GM23248 (cell line): ENCODE measurements around the gene GBGT1. TPM values are rescaled to one million over a fixed set of nuclear protein-coding genes. Genes with fewer than 3 reads are reported as not detected.

Experiments used
- DNase-seq: peaks from one replicate; pipeline ENCODE4 v3.0.0-alpha.2; 2015
- H2AFZ ChIP-seq: fragments of 200-600 bp; sonication (generic); 2 replicates; pipeline ENCODE4 v1.6.1; 2016; ENCODE audit warnings: antibody characterized with exemption
- H3F3A ChIP-seq: fragments of 200-600 bp; sonication (generic); 2 replicates; pipeline ENCODE4 v1.6.1; 2016; ENCODE audit warnings: mild to moderate bottlenecking, antibody characterized with exemption, mixed run types; ENCODE audit not compliant: insufficient read depth
- H3K27ac ChIP-seq: fragments of 200-600 bp; sonication (generic); 2 replicates; pipeline ENCODE4 v1.5.1; 2016; ENCODE audit warnings: mild to moderate bottlenecking
- H3K27me3 ChIP-seq: fragments of 200-600 bp; sonication (generic); replicated peaks from 2 replicates; pipeline ENCODE4 v1.6.1; 2016; ENCODE audit warnings: mild to moderate bottlenecking; ENCODE audit not compliant: insufficient read depth
- H3K36me3 ChIP-seq: fragments of 200-600 bp; sonication (generic); 2 replicates; pipeline ENCODE4 v1.6.1; 2016; ENCODE audit warnings: low read depth, mild to moderate bottlenecking
- H3K4me1 ChIP-seq: fragments of 200-600 bp; sonication (generic); 2 replicates; pipeline ENCODE4 v1.6.1; 2016; ENCODE audit warnings: mild to moderate bottlenecking; ENCODE audit not compliant: insufficient read depth
- H3K4me2 ChIP-seq: fragments of 200-600 bp; sonication (generic); one replicate; pipeline ENCODE4 v1.6.1; 2016; ENCODE audit warnings: mild to moderate bottlenecking; ENCODE audit not compliant: unreplicated experiment
- H3K4me3 ChIP-seq: fragments of 200-600 bp; sonication (generic); 2 replicates; pipeline ENCODE4 v1.5.1; 2016; ENCODE audit warnings: mild to moderate bottlenecking
- H3K79me2 ChIP-seq: fragments of 200-600 bp; sonication (generic); 2 replicates; pipeline ENCODE4 v1.6.1; 2016; ENCODE audit warnings: mild to moderate bottlenecking; ENCODE audit not compliant: insufficient read depth
- H3K9ac ChIP-seq: fragments of 200-600 bp; sonication (generic); 2 replicates; pipeline ENCODE4 v1.6.1; 2016; ENCODE audit warnings: mild to moderate bottlenecking
- H3K9me2 ChIP-seq: fragments of 200-600 bp; sonication (generic); 2 replicates; pipeline ENCODE4 v1.6.1; 2016; ENCODE audit warnings: mixed run types, mild to moderate bottlenecking, moderate library complexity; ENCODE audit not compliant: insufficient read depth
- H3K9me3 ChIP-seq: fragments of 200-600 bp; sonication (generic); one replicate; pipeline ENCODE4 v1.6.1; 2017; ENCODE audit warnings: low read depth
- H4K20me1 ChIP-seq: fragments of 200-600 bp; sonication (generic); 2 replicates; pipeline ENCODE4 v1.6.0; 2016; ENCODE audit not compliant: insufficient read depth
- EZH2 ChIP-seq: fragments of 200-600 bp; sonication (generic); IDR thresholded peaks from 2 replicates; pipeline ENCODE4 v1.6.1; 2018; ENCODE audit warnings: antibody characterized with exemption, mild to moderate bottlenecking; ENCODE audit not compliant: insufficient read depth, poor library complexity, severe bottlenecking
- EZH2phosphoT487 ChIP-seq: fragments of 200-600 bp; sonication (generic); IDR thresholded peaks from 2 replicates; pipeline ENCODE4 v1.6.1; 2018; ENCODE audit warnings: antibody characterized with exemption, moderate library complexity, mild to moderate bottlenecking, low read depth; ENCODE audit not compliant: insufficient read depth
- WGBS, 2 experiments: methylation state at CpG; one replicate each; pipeline ENCODE4 v1.1.6; 2015 to 2017; ENCODE audit warnings: low lambda C conversion rate in 2 of 2, low coverage in 1 of 2; ENCODE audit errors: missing lambda C conversion rate in 2 of 2; 5-methylcytosine and 5-hydroxymethylcytosine counted together
- in situ Hi-C: fragments of 300-500 bp; cut with MboI; formaldehyde crosslinking; loops from 2 replicates; pipeline ENCODE4 v1.15.0; 2020
- polyA plus RNA-seq: library from polyadenylated mRNA; unstranded; fragments of >200 nt; fragmentation: Nextera tagmentation; extraction: Ambion mirVana; gene quantifications from 2 replicates; pipeline ENCODE4 v1.2.1, GENCODE V29; 2016
- total RNA-seq: library from RNA; depleted of rRNA; stranded (reverse); fragments of >200 nt; shearing (Covaris generic); gene quantifications from 2 replicates; pipeline ENCODE4 v1.2.3, GENCODE V29; 2014

The GBGT1 gene
- total and polyA plus RNA-seq, 2 experiments from 2014 or later, result 0.95 to 3.1 TPM

DNA sequence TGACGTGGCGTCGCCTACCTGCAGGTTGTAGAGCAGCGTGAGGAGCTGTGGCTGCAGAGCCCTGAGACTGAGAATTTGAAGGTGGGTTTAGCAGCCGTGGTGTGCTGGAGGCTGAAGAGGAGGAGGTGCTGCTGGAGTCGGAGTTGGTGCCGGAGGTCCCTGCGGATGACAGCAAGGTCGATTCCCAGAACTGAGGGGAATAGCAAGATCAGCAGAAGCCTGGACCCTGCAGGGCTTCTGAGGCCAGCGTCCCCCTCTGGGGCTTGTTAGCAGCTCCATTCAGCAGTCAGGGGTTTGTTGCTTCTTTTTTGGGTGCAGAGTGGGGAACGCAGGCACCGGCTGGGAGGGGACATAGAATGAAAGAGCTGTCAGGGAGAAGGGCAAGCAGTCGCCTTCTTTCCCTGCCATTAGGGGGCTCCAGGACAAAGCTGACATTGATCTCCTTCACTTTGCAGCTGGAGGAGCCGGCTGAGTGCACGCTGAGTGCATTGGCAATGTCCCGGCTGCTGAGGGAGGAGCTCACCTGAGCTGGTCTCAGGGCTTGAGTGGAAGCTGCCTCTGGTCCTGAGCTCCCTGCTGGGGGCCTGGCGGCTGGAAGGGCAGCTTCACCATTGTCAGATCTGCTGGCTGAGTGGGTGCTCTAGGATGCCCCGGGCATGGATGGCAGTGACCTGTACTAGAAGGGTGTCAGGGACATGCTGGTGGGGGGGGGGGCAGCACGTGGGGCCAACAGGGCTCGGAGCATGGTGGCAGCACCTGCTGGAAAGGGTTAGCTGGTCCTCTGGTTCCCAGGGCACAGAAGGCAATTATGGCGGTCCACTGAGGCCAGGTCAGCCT, 24.5 kb upstream of the GBGT1 start:
- H3K9ac ChIP-seq, result no peak overlapping the region
- H3K4me2 ChIP-seq, result no peak overlapping the region
- no peaks in the 10 kb centered on the region for H3F3A ChIP-seq
- H3K79me2 ChIP-seq, result no peaks in the 10 kb centered on the region
- H3K9me3 ChIP-seq, result no peaks in the 10 kb centered on the region
- no peaks in the 10 kb centered on the region for H3K4me1 ChIP-seq
- no peaks in the 10 kb centered on the region for H3K36me3 ChIP-seq
- no peaks in the 10 kb centered on the region for H4K20me1 ChIP-seq
- no peak for TF ChIP-seq EZH2phosphoT487
- TF ChIP-seq EZH2, result no peak
- in situ Hi-C loops, result loop anchor here (5.0 kb wide), 1 partner anchor 299 kb away; no protein-coding TSS in a partner anchor
- H3K4me3 ChIP-seq, result no peak overlapping the region
- H3K27me3 ChIP-seq, result peaks cover 29% of the 10 kb centered on the region
- H3K9me2 ChIP-seq, result no peaks in the 10 kb centered on the region
- DNase-seq, result no peak
- WGBS, 2 experiments, result 37 to 40% methylated on average over 20 to 21 of the region's 21 CpGs
- H2AFZ ChIP-seq, result no peak overlapping the region
- no peak overlapping the region for H3K27ac ChIP-seq

DNA sequence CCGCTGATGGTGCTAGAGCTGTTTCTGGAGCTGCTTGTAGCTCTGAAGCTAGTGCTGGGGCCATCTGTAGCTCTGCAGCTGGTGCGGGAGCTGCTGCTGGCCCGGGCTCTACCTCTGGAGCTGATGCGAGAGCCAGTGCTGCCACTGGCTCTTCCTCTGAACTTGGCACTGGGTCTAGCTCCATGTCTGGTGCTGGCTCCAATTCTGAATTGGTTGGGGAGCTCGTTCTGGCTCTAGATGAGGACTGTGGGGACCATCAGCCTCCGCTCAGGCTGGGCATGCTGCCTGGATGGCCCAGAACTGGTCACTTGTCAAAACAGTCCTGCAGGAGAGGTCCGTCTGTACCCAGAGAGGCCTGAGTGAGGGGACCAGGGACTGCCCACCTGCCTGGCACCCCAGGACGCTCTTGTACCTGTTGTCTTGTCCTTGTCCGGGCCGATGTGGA, 23.9 kb upstream of the GBGT1 start:
- DNase-seq, result no peak
- WGBS, 2 experiments, result 44 to 46% methylated on average over 9 to 10 of the region's 10 CpGs
- no peaks in the 10 kb centered on the region for H3K9me3 ChIP-seq

DNA sequence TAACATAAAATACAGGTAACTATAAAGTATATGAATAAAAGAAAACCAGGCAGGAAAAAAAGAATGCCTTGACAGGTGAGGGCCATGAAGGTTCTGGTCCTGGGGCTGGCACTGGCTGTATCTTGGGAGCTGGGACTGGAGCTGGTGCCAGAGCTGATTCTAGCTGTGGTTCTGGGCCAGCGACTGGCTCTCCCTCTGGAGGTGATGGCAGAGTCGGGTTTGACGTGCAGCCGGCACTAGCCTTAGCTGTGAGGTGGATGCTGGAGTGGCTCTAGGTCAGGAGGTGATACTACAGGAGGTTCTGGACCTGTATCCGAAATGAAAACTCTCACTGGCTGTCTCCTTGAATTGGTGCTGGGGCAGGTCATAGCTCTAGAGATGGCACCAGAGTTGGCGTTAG, 23.0 kb upstream of the GBGT1 start:
- Histone ChIP-seq H3K4me2 (no peak overlapping the region), H3F3A (no peaks in the 10 kb centered on the region), H3K9me2 (no peaks in the 10 kb centered on the region), H3K27me3 (peaks cover 44% of the 10 kb centered on the region), H3K4me3 (no peak overlapping the region), H4K20me1 (no peaks in the 10 kb centered on the region), H2AFZ (no peak overlapping the region), H3K4me1 (no peaks in the 10 kb centered on the region), H3K9ac (no peak overlapping the region), H3K36me3 (no peaks in the 10 kb centered on the region), H3K9me3 (no peaks in the 10 kb centered on the region), H3K27ac (no peak overlapping the region), H3K79me2 (no peaks in the 10 kb centered on the region)
- in situ Hi-C loops, result loop anchor here (5.0 kb wide), 1 partner anchor 301 kb away; no protein-coding TSS in a partner anchor
- no peak for TF ChIP-seq EZH2phosphoT487
- no peak for TF ChIP-seq EZH2
- WGBS, 2 experiments, result 61 to 64% methylated on average over 6 of the region's 6 CpGs
- DNase-seq, result no peak

More for the DNA sequence above, 23.9 kb upstream of the GBGT1 start:
- TF ChIP-seq EZH2 (no peak), EZH2phosphoT487 (no peak)
- Histone ChIP-seq H3K9me2 (no peaks in the 10 kb centered on the region), H3K9ac (no peak overlapping the region), H4K20me1 (no peaks in the 10 kb centered on the region), H3K79me2 (no peaks in the 10 kb centered on the region), H3K27ac (no peak overlapping the region), H3K4me2 (no peak overlapping the region), H3K4me1 (no peaks in the 10 kb centered on the region), H2AFZ (no peak overlapping the region), H3K36me3 (no peaks in the 10 kb centered on the region), H3K4me3 (no peak overlapping the region), H3F3A (no peaks in the 10 kb centered on the region), H3K27me3 (peaks cover 35% of the 10 kb centered on the region)
- in situ Hi-C loops, result loop anchor here (5.0 kb wide), 1 partner anchor 300 kb away; no protein-coding TSS in a partner anchor

DNA sequence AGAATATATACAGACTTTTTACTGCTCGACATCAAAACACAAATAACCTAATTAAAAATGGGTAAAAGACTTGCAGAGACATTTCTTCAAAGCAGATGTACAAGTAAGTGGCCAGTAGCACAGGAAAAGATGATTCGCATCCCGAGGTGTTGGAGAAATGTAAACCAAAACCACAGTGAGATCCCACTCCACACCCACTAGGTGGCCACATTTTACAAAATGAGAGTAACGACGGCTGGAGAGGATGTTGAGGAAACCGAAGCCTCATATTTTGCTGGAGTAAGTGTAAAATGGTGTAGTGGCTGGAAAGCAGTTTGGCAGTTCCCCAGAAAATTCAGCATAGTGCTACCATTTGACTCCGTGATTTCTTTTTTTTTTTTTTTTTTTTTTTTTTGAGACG, 21.3 kb upstream of the GBGT1 start:
- TF ChIP-seq EZH2 (no peak), EZH2phosphoT487 (no peak)
- H3K9me2 ChIP-seq, result no peaks in the 10 kb centered on the region
- H3K9me3 ChIP-seq, result no peaks in the 10 kb centered on the region
- no peak overlapping the region for H3K4me3 ChIP-seq
- 5% methylated on average over 7 of the region's 8 CpGs for WGBS, 2 experiments
- peak; percentile 89 for DNase-seq
- H3K4me2 ChIP-seq, result peak overlapping the region; percentile 18
- no peaks in the 10 kb centered on the region for H3K36me3 ChIP-seq
- no peaks in the 10 kb centered on the region for H3F3A ChIP-seq
- H3K27ac ChIP-seq, result no peak overlapping the region
- H3K9ac ChIP-seq, result no peak overlapping the region
- H3K79me2 ChIP-seq, result no peaks in the 10 kb centered on the region
- no peaks in the 10 kb centered on the region for H3K4me1 ChIP-seq
- H2AFZ ChIP-seq, result no peak overlapping the region
- H4K20me1 ChIP-seq, result no peaks in the 10 kb centered on the region
- in situ Hi-C loops, result loop anchor here (5.0 kb wide), 1 partner anchor 302 kb away; no protein-coding TSS in a partner anchor
- H3K27me3 ChIP-seq, result peaks cover 51% of the 10 kb centered on the region
